Measurements from ENCODE around the gene OTOP1.
"Not testable (repeated sequence)": the region's sequence is repeated elsewhere in the genome, so short reads cannot be mapped to it uniquely, and the experiment has no call there.

OTOP1 gene

GRCh38 chr4:4228356-4228668 lies 1.6 kb upstream of the OTOP1 start:
- no peak for DNase-seq

GRCh38 chr4:4227510-4228355 lies 1.0 kb upstream of the OTOP1 start:
- DNase-seq = no peak

DNA sequence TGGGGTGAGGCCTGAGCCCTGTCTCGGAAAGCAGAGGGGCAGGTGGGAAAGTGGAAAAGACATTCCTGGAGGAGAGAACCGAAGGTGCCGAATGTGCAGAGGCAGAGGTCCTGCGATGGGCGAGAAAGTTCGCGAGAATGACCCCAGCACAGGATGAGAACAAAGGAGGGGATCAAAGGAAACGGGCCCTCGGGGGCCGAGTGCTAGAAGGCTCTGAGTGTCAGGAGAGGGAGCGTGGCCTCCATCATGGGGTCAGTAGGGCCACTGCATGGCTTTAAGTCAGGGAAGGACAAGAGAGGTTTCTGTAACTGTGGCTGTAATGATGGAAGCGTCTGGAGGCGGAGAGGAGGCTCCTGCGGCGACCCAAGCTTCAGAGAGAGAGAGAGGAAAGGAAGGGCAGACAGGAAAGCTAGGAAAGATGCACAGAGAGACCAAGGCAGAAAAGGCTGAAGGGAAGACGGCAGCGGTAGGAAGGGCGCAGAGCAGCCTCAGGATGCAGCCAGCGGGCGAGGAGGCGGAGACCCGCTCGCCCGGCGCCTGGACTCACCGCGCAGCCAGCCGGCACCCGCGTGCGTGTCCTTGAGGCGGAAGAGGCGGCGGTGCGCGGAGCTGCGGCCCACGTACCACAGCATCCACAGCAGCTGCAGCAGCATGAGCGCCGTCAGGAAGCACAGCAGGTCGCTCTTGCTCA lies 669 bp downstream of the OTOP1 start:
- no peak for DNase-seq

DNA sequence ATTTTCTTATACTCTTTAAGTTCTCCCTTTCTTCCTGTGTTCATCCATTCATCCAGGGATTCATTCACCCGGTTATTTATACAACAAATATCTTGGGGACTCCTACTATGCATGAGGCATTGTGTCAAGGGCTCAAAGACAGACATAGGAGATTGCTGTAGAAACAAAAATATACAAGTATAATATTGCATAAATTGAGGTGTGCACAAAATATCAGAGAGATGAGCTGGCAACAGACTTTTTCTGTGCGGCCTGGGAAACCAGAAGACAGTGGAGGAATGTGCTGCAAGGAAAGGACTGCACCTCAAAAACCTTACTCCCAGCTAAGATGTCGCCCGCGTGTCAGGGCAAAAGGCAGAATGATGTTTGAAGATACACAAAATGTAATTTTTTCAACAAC lies 9.6 kb downstream of the OTOP1 start:
- DNase-seq = no peak

GRCh38 chr4:4216648-4217047 lies 10.1 kb downstream of the OTOP1 start:
- DNase-seq = no peak

DNA sequence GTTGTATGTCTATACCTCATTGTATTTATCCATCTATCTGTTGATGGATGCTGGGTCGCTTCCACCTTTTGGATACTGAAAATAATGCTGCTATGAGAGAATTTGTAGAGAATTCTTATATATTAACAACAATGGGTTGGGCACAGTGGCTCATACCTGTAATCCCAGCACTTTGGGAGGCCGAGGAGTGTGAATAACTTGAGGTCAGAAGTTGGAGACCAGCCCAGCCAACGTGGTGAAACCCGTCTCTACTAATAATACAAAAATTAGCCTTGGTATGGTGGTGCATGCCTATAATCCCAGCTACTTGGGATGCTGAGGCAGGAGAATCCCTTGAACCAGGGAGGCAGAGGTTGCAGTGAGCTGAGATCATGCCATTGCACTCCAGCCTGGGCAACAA lies 13.1 kb downstream of the OTOP1 start:
- DNase-seq = not testable (repeated sequence)

GRCh38 chr4:4206204-4206603 lies 20.5 kb downstream of the OTOP1 start:
- no peak for DNase-seq

- DNase-seq = no peak
Observed at GRCh38 chr4:4204401-4204745, 22.4 kb downstream of the OTOP1 start.

DNA sequence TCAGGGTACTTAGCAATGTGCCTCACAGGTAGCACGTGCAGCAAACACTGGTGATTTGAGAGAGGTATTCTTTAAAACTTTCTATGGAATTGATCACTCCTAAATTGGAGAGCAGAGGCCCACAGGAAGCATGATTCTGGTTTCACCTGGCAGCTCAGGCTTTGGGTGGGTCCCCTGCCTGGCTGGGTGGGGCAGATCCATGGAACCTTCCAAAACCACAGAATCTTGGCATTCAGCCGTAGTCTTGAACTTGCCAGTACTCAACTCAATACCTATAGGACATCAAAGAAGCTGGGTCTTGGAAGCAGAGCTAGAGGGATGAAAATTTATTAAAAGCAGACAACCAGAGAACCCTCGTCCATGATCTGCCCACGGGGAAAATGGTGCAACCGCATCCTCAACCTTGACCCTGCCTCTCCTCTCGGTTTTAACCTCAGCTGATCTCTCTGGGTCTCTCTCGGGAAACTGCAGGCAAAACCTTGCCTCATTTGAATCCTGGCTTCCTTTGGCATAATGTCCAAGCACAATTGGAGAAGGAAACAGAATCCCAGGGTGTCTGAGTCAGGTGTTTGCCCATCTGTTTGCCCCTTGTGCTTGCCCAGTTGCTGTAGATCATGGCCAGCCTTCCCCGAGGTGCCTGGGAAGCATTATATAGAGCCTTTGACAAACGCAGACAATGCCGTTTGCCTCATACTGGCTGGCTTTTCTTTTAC lies 22.9 kb downstream of the OTOP1 start:
- no peak for DNase-seq

- DNase-seq = no peak
Observed at GRCh38 chr4:4202510-4202909, 24.2 kb downstream of the OTOP1 start.

DNA sequence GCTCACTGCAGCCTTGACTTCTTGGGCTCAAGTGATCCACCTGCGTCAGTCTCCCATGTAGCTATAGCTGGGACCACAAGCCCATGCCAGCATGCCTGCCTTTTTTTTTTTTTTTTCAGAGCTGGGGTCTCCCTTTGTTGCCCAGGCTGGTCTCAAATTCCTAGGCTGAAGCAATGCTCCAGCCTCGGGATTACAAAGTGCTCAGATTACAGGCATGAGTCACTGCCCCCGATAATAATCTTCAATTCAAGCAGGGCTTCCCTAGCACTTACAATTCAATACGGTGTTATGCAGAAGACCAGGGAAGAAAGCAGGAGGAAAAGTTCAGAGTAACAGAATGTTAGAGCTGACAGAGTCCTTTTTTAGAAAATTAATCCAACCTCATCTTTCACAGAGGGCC lies 26.1 kb downstream of the OTOP1 start:
- no peak for DNase-seq

DNA sequence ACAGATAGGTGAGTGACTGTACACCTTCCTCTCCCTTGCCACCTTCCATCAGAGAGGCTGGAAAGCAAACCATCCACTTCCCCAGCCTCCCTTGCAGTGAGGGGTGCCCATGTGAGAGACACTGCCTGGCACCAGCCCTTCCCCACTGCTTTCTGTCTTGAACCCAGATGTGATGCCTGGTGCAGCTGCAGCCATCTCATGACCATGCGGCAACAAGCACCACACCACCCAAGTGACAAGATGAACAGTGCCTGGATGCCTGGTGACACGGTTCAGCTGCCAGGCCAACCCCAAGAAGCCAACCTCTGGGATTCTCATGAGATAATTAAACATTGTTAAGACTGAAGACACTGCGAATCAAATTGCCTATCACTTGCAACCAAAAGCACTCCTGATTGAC lies 31.4 kb downstream of the OTOP1 start:
- DNase-seq = no peak

DNA sequence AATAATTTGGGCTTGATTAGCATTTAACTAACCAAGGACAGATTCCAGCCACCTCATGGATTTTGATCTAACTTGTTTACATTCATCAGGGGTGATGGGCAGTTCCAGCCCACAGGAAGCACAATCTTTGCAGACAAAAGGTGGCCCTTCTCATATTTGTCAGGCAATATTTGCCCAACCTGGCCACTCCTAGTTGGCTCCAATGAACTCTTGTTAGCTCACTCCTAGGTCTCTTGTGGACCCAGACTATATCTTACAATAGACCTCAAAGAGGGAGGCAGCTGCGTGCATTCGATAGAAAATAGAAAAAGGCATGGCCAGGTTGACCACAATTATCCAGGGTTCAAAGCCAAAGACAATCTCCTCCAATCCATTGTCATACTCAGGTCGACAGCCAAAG lies 38.2 kb downstream of the OTOP1 start:
- DNase-seq = not testable (repeated sequence)

DNA sequence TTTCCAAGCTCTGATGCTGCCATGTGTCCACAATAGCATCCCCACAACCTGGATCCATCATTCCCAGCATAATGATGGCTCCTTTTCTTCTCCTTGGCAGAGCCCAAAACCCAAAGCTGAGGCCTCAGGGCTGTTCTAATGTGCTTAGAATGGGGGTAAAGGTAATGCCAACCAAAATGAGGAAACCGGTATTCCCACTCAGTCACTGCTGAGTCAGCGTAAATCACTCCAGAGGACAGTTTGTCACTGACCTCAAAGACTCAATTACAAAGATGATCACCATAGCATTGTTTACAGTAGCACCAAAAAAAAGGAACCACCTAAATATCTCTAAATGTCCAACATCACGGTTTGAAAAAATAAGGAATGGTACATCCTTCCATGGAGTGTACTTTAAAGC lies 41.2 kb downstream of the OTOP1 start:
- no peak for DNase-seq

DNA sequence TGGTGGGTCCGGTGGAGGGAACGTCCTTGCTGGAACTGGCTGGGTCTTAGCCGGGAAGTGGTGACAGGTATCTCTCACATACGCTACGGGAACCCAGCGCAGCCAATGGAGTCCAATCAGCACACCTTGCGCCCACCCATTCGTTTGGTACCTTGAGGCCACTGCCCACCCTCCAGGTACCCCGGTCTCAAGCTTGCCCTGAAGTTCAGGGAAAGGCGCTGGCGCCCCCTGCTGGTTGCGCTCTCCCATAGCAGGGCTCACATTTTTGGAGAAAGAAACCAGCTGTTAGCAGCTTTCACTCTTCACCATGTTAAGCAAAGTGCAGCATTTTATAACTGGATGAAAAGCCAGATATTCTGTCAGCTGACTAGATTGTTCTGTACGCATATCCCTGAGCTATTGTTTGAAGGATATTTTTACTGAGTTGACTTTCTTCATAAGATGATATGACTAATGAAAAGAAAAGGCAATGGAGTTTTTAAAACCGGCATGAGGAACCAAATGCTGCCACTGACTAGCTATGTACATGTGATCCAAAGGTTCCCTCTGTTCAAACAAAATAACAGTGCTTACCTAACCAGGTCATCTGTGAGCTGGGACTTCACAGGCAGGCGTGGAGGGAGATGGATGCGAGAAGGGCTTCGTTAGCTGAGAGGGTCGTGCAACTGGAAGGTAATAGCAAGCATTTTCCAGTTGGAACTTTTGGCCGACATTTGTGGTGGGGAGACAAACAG lies 43.7 kb downstream of the OTOP1 start:
- DNase-seq = peak; percentile 20 to 35

GRCh38 chr4:4170596-4171150 lies 56.1 kb downstream of the OTOP1 start:
- no peak for DNase-seq

GRCh38 chr4:4167981-4168780 lies 58.5 kb downstream of the OTOP1 start:
- DNase-seq = not testable (repeated sequence)

- not testable (repeated sequence) for DNase-seq
Observed at GRCh38 chr4:4166986-4167385, 59.7 kb downstream of the OTOP1 start.

GRCh38 chr4:4165701-4166392 lies 60.9 kb downstream of the OTOP1 start:
- DNase-seq = not testable (repeated sequence)

DNA sequence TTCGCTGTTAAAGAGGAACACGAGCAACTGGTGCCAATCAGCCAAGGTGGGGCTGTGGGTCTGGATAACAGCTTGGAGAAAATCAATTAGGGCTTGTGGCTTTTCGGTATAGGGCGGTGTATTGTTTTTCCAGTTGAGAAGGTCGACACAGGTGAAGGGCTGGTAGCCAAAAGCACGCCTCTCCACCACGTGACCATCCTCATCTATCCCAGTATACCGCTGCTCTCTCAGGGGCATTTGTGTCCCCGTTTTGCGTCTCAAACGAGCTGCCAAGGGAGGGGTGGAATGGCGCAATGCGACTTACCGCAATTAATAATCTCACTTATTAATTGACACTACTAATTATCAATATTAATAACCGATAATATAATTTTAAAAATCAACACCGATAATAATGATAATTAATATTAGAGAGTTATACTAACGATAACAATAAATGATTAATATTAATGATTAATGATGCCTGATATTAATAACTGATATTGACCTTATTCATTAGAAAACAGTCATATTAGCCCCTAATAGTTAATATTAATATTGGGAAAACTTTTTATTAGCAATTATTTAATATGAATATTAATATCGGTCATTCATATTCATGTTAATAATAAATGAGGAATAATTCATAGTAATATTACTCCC lies 62.1 kb downstream of the OTOP1 start:
- not testable (repeated sequence) for DNase-seq

DNA sequence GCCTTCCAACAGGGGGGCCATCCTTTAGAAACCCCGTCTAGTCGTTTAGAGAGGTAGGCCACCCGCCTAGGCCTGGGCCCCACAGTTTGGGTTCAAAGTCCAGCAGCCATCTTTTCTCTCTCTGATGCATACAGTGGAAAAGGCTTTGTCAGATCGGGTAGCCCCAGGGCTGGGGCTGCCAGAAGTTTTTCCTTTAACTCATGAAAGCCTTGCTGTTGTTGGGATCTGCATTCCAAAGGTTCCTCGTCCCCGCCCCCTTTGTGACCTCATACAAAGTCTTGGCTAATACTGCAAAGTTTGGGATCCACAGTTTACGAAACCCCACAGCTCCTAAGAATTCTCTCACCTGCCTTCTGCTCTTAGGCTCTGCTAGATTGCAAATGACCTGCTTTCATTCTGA lies 64.5 kb downstream of the OTOP1 start:
- not testable (repeated sequence) for DNase-seq

Data from activated CD4-positive, alpha-beta T cell treated with anti-CD3 and anti-CD28 coated beads, Interleukin-2, amount 50 U/mL, for 48 hours (primary cell).